Activated naive CD4-positive, alpha-beta T cell treated with anti-CD3 and anti-CD28 coated beads for 36 hours (primary cell): ENCODE data around the gene RUNX2. TPM values are rescaled to one million over a fixed set of nuclear protein-coding genes. Genes with fewer than 3 reads are reported as not detected.

Experiments used
- CTCF ChIA-PET: fragments of 350-600 bp; sonication (Branson Sonifier 250); formaldehyde crosslinking; loops from one replicate; lab custom pipeline; 2021; ENCODE audit warnings: antibody characterized with exemption; lab: Charles Lee
- DNase-seq: peaks from one replicate; pipeline ENCODE4 v3.0.0-alpha.2; 2020
- H3K27ac Mint-ChIP-seq: one replicate; pipeline ENCODE4 v1.8.0; 2021; ENCODE audit warnings: mild to moderate bottlenecking, mixed read lengths
- H3K27me3 Mint-ChIP-seq: one replicate; pipeline ENCODE4 v1.8.0; 2021; ENCODE audit warnings: low read depth, mixed read lengths
- H3K36me3 Mint-ChIP-seq: one replicate; pipeline ENCODE4 v1.8.0; 2021; ENCODE audit warnings: low read depth, mixed read lengths
- H3K4me1 Mint-ChIP-seq: one replicate; pipeline ENCODE4 v1.8.0; 2021; ENCODE audit warnings: low read depth, mixed read lengths
- H3K4me3 Mint-ChIP-seq: one replicate; pipeline ENCODE4 v1.8.0; 2021; ENCODE audit warnings: mild to moderate bottlenecking, moderate library complexity, mixed read lengths
- H3K9me3 Mint-ChIP-seq: one replicate; pipeline ENCODE4 v1.8.0; 2021; ENCODE audit warnings: mixed read lengths
- intact Hi-C: fragments of 100-400 bp; cut with micrococcal nuclease; formaldehyde crosslinking; loops from one replicate; pipeline ENCODE4 v1.15.1; 2023
- total RNA-seq, 2 experiments: library from RNA; stranded (reverse); gene quantifications; one replicate each; pipeline ENCODE4 v1.2.3, GENCODE V29; 2021

RUNX2 gene
- total RNA-seq, 2 experiments from 2014 or later, result 3.1 to 3.6 TPM

GRCh38 chr6:45605971-45606370 lies 277.8 kb downstream of the RUNX2 start:
- CTCF ChIA-PET, result no interaction called here
- no peak overlapping the region for H3K4me3 Mint-ChIP-seq
- peaks cover 1% of the 10 kb centered on the region for H3K27me3 Mint-ChIP-seq
- peaks cover 14% of the 10 kb centered on the region for H3K4me1 Mint-ChIP-seq
- no peak overlapping the region for H3K27ac Mint-ChIP-seq
- peaks cover 12% of the 10 kb centered on the region for H3K9me3 Mint-ChIP-seq
- H3K36me3 Mint-ChIP-seq, result peaks cover 7% of the 10 kb centered on the region
- DNase-seq, result no peak
- intact Hi-C loops, result no loop called here

GRCh38 chr6:45606831-45607400 lies 278.8 kb downstream of the RUNX2 start:
- H3K4me3 Mint-ChIP-seq, result no peak overlapping the region
- H3K9me3 Mint-ChIP-seq, result peaks cover 12% of the 10 kb centered on the region
- H3K36me3 Mint-ChIP-seq, result peaks cover 7% of the 10 kb centered on the region
- no peak for DNase-seq
- intact Hi-C loops, result no loop called here
- H3K27ac Mint-ChIP-seq, result no peak overlapping the region
- H3K4me1 Mint-ChIP-seq, result peaks cover 14% of the 10 kb centered on the region
- H3K27me3 Mint-ChIP-seq, result peaks cover 1% of the 10 kb centered on the region
- CTCF ChIA-PET, result interaction anchor here (0.6 kb wide), 1 partner anchor 97 kb away, joined by 3 read pairs; no protein-coding TSS in a partner anchor

- Mint-ChIP-seq H3K4me3 (no peak overlapping the region), H3K9me3 (peaks cover 12% of the 10 kb centered on the region), H3K36me3 (peaks cover 7% of the 10 kb centered on the region), H3K27me3 (peaks cover 1% of the 10 kb centered on the region), H3K27ac (no peak overlapping the region), H3K4me1 (peaks cover 14% of the 10 kb centered on the region)
- CTCF ChIA-PET, result no interaction called here
- no peak for DNase-seq
- intact Hi-C loops, result no loop called here
These were observed 279.7 kb downstream of the RUNX2 start for GRCh38 chr6:45607798-45608197.

GRCh38 chr6:45608252-45608913 lies 280.3 kb downstream of the RUNX2 start:
- H3K4me1 Mint-ChIP-seq, result peaks cover 14% of the 10 kb centered on the region
- H3K36me3 Mint-ChIP-seq, result peaks cover 7% of the 10 kb centered on the region
- DNase-seq, result no peak
- intact Hi-C loops, result no loop called here
- no peak overlapping the region for H3K27ac Mint-ChIP-seq
- CTCF ChIA-PET, result no interaction called here
- H3K4me3 Mint-ChIP-seq, result no peak overlapping the region
- peaks cover 8% of the 10 kb centered on the region for H3K9me3 Mint-ChIP-seq
- H3K27me3 Mint-ChIP-seq, result peaks cover 1% of the 10 kb centered on the region

GRCh38 chr6:45609141-45609638 lies 281.1 kb downstream of the RUNX2 start:
- intact Hi-C loops, result no loop called here
- Mint-ChIP-seq H3K9me3 (peaks cover 3% of the 10 kb centered on the region), H3K4me3 (no peak overlapping the region), H3K27ac (no peak overlapping the region), H3K36me3 (peaks cover 5% of the 10 kb centered on the region), H3K27me3 (no peaks in the 10 kb centered on the region), H3K4me1 (peaks cover 14% of the 10 kb centered on the region)
- no peak for DNase-seq
- CTCF ChIA-PET, result no interaction called here

- H3K4me3 Mint-ChIP-seq, result no peak overlapping the region
- no peak overlapping the region for H3K27ac Mint-ChIP-seq
- H3K9me3 Mint-ChIP-seq, result no peaks in the 10 kb centered on the region
- DNase-seq, result no peak
- H3K27me3 Mint-ChIP-seq, result no peaks in the 10 kb centered on the region
- CTCF ChIA-PET, result no interaction called here
- peaks cover 14% of the 10 kb centered on the region for H3K4me1 Mint-ChIP-seq
- no peaks in the 10 kb centered on the region for H3K36me3 Mint-ChIP-seq
- intact Hi-C loops, result no loop called here
These were observed 282.2 kb downstream of the RUNX2 start for GRCh38 chr6:45610374-45610773.

GRCh38 chr6:45610832-45611231 lies 282.7 kb downstream of the RUNX2 start:
- CTCF ChIA-PET, result no interaction called here
- no peak for DNase-seq
- Mint-ChIP-seq H3K36me3 (no peaks in the 10 kb centered on the region), H3K27ac (no peak overlapping the region), H3K4me3 (no peak overlapping the region), H3K27me3 (no peaks in the 10 kb centered on the region), H3K9me3 (no peaks in the 10 kb centered on the region), H3K4me1 (peaks cover 14% of the 10 kb centered on the region)
- intact Hi-C loops, result no loop called here

GRCh38 chr6:45611491-45611890 lies 283.4 kb downstream of the RUNX2 start:
- DNase-seq, result no peak
- Mint-ChIP-seq H3K36me3 (no peaks in the 10 kb centered on the region), H3K27me3 (no peaks in the 10 kb centered on the region), H3K9me3 (no peaks in the 10 kb centered on the region), H3K4me3 (no peak overlapping the region), H3K27ac (no peak overlapping the region), H3K4me1 (peaks cover 19% of the 10 kb centered on the region)
- intact Hi-C loops, result no loop called here
- CTCF ChIA-PET, result no interaction called here

GRCh38 chr6:45613656-45614055 lies 285.5 kb downstream of the RUNX2 start:
- Mint-ChIP-seq H3K4me3 (no peak overlapping the region), H3K36me3 (no peaks in the 10 kb centered on the region), H3K4me1 (peaks cover 11% of the 10 kb centered on the region), H3K27me3 (no peaks in the 10 kb centered on the region), H3K9me3 (no peaks in the 10 kb centered on the region), H3K27ac (no peak overlapping the region)
- intact Hi-C loops, result no loop called here
- no peak for DNase-seq
- CTCF ChIA-PET, result no interaction called here

- DNase-seq, result no peak
- H3K4me3 Mint-ChIP-seq, result no peak overlapping the region
- no peaks in the 10 kb centered on the region for H3K9me3 Mint-ChIP-seq
- peaks cover 10% of the 10 kb centered on the region for H3K4me1 Mint-ChIP-seq
- H3K27me3 Mint-ChIP-seq, result no peaks in the 10 kb centered on the region
- CTCF ChIA-PET, result no interaction called here
- no peak overlapping the region for H3K27ac Mint-ChIP-seq
- intact Hi-C loops, result no loop called here
- H3K36me3 Mint-ChIP-seq, result no peaks in the 10 kb centered on the region
These were observed 286.6 kb downstream of the RUNX2 start for GRCh38 chr6:45614488-45615285.

GRCh38 chr6:45616209-45616608 lies 288.1 kb downstream of the RUNX2 start:
- Mint-ChIP-seq H3K27me3 (no peaks in the 10 kb centered on the region), H3K9me3 (no peaks in the 10 kb centered on the region), H3K4me3 (no peak overlapping the region), H3K36me3 (no peaks in the 10 kb centered on the region), H3K4me1 (peaks cover 23% of the 10 kb centered on the region), H3K27ac (no peak overlapping the region)
- intact Hi-C loops, result no loop called here
- CTCF ChIA-PET, result interaction anchor here (0.7 kb wide), 1 partner anchor 99 kb away, joined by 3 read pairs; no protein-coding TSS in a partner anchor
- DNase-seq, result no peak

- intact Hi-C loops, result no loop called here
- DNase-seq, result no peak
- Mint-ChIP-seq H3K36me3 (no peaks in the 10 kb centered on the region), H3K4me1 (peaks cover 25% of the 10 kb centered on the region), H3K9me3 (no peaks in the 10 kb centered on the region), H3K4me3 (no peak overlapping the region), H3K27ac (no peak overlapping the region), H3K27me3 (no peaks in the 10 kb centered on the region)
- CTCF ChIA-PET, result interaction anchor here (0.7 kb wide), 1 partner anchor 321 kb away, joined by 4 read pairs; no protein-coding TSS in a partner anchor
These were observed 289.3 kb downstream of the RUNX2 start for GRCh38 chr6:45617441-45617840.
